ENCODE results near the gene HMGN4. TPM values are rescaled to one million over a fixed set of nuclear protein-coding genes. Genes with fewer than 3 reads are reported as not detected.
A peak's percentile ranks its signal among the peaks of the same experiment; 100 is the strongest.

HMGN4 gene
- total and polyA plus RNA-seq, 9 of the 15 experiments (the other 6 are each of a cell fraction or from before 2014, with no cell fraction given), result 35.4 to 134 (median 94.1) TPM

DNA sequence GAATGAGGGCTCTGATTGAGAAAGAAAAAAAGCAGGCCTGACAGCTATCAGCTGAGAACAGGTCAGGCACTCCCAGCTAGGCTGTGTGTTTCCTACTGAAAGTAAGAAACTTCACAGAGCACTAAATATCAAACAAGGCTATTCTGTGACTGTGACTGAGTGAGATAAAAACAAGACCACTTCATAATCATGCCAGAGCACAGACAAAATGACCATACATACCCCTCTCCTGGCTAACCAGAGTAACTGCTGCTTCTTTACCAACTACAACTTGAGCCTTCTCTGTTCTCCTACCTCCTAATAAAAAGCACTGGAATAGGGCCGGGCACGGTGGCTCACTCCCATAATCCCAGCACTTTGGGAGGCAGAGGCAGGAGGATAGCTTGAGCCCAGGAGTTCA is 44.9 kb upstream of the HMGN4 start (continued):
- TF ChIP-seq NKRF (IDR thresholded peaks at IDR 0.05; ENCODE audit: borderline replicate concordance) (no peak), ZNF668 (CRISPR knock-in tag; IDR thresholded peaks at IDR 0.05) (no peak), NELFE (IDR thresholded peaks at IDR 0.05; ENCODE audit: insufficient read depth, insufficient read length) (no peak), MIER1 (IDR thresholded peaks at IDR 0.05; ENCODE audit: low read depth) (no peak), ZNF766 (CRISPR knock-in tag; conservative IDR thresholded peaks at IDR 0.05) (peak; percentile 11; the same call in 1 of the 2 replicates), ZBTB1 (CRISPR knock-in tag; IDR thresholded peaks at IDR 0.05; ENCODE audit: borderline replicate concordance, low read depth) (no peak), MTA1 (IDR thresholded peaks at IDR 0.05; ENCODE audit: borderline replicate concordance) (no peak), ILF3 (IDR thresholded peaks at IDR 0.05; ENCODE audit: borderline replicate concordance) (no peak), SUPT5H (IDR thresholded peaks at IDR 0.05) (no peak), SP1 (CRISPR knock-in tag; IDR thresholded peaks at IDR 0.05) (no peak), POLR2A (conservative IDR thresholded peaks at IDR 0.05) (no peak), ASH1L (IDR thresholded peaks at IDR 0.05; ENCODE audit: borderline replicate concordance, low read depth, partially characterized antibody) (no peak), PKNOX1 (IDR thresholded peaks at IDR 0.05) (0 out of 2 replicates have a peak, but pooled peaks have one; percentile 15), TAF7 (tag; IDR thresholded peaks at IDR 0.05) (no peak), ARID3A (IDR thresholded peaks at IDR 0.05; ENCODE audit: borderline replicate concordance, low read depth, low read length) (peak; percentile 88), ZNF695 (CRISPR knock-in tag; IDR thresholded peaks at IDR 0.05) (no peak), ZFPM2 (CRISPR knock-in tag; IDR thresholded peaks at IDR 0.05) (no peak), ZNF77 (CRISPR knock-in tag; IDR thresholded peaks at IDR 0.05) (no peak), HMG20A (CRISPR knock-in tag; conservative IDR thresholded peaks at IDR 0.05) (no peak), HDAC2 (IDR thresholded peaks at IDR 0.05) (peak; percentile 31; the same call in 1 of the 2 replicates), SFPQ (IDR thresholded peaks at IDR 0.05; ENCODE audit: low read depth, low read length) (no peak)
- TF ChIP-seq, protein P1, sequence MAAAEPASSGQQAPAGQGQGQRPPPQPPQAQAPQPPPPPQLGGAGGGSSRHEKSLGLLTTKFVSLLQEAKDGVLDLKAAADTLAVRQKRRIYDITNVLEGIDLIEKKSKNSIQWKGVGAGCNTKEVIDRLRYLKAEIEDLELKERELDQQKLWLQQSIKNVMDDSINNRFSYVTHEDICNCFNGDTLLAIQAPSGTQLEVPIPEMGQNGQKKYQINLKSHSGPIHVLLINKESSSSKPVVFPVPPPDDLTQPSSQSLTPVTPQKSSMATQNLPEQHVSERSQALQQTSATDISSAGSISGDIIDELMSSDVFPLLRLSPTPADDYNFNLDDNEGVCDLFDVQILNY (CRISPR knock-in tag; IDR thresholded peaks at IDR 0.05), result no peak

Data from K562 (cell line).